GM10248 (cell line): ENCODE data around the gene AXDND1.
"Not testable (repeated sequence)": the region's sequence is repeated elsewhere in the genome, so short reads cannot be mapped to it uniquely, and the experiment has no call there.

Source experiments
- CTCF ChIA-PET: fragments of 300-600 bp; sonication (Branson Sonifier 250); formaldehyde crosslinking; extraction: SDS; loops from one replicate; lab custom pipeline; 2021; ENCODE audit warnings: antibody characterized with exemption; lab: Yijun Ruan, JAX
- POLR2A ChIA-PET: fragments of 350-650 bp; sonication (Branson Sonifier 250); formaldehyde crosslinking; extraction: SDS; loops from one replicate; lab custom pipeline; 2020; ENCODE audit warnings: antibody characterized with exemption; lab: Yijun Ruan, JAX
- DNase-seq: peaks from one replicate; pipeline ENCODE4 v3.0.0; 2012; ENCODE audit errors: extremely low spot score
- CTCF ChIP-seq: IDR thresholded peaks from 2 replicates; pipeline ENCODE4 v1.5.1; 2012; ENCODE audit warnings: mild to moderate bottlenecking, low read depth; ENCODE audit errors: extremely low read depth, missing control alignments, control extremely low read depth

AXDND1 gene

GRCh38 chr1:179490611-179491010, 124.8 kb downstream of the AXDND1 start:
- DNase-seq, result no peak
- TF ChIP-seq CTCF, result no peak
- CTCF ChIA-PET, result interaction anchor here (1.3 to 1.4 kb wide), 2 partner anchors 10 to 16 kb away, joined by 3 read pairs; no protein-coding TSS in a partner anchor
- POLR2A ChIA-PET, result no interaction called here

GRCh38 chr1:179493323-179493722, 127.6 kb downstream of the AXDND1 start:
- ChIA-PET CTCF (interaction anchor here (0.9 kb wide), 1 partner anchor 23 kb away, joined by 3 read pairs; no protein-coding TSS in a partner anchor), POLR2A (no interaction called here)
- TF ChIP-seq CTCF, result no peak
- DNase-seq, result no peak

- TF ChIP-seq CTCF, result no peak
- no peak for DNase-seq
- CTCF ChIA-PET, result interaction anchor here (1.1 to 1.7 kb wide), 4 partner anchors 9 to 309 kb away, joined by 3 to 5 read pairs (median 3); no protein-coding TSS in a partner anchor
- POLR2A ChIA-PET, result no interaction called here
These were observed 140.4 kb downstream of the AXDND1 start for GRCh38 chr1:179506199-179506598.

- POLR2A ChIA-PET, result no interaction called here
- no peak for DNase-seq
- TF ChIP-seq CTCF, result no peak
- CTCF ChIA-PET, result no interaction called here
These were observed 143.6 kb downstream of the AXDND1 start for GRCh38 chr1:179509384-179509783.

- no peak for TF ChIP-seq CTCF
- ChIA-PET CTCF (no interaction called here), POLR2A (no interaction called here)
- DNase-seq, result no peak
These were observed 144.3 kb downstream of the AXDND1 start for GRCh38 chr1:179510038-179510437.

- CTCF ChIA-PET, result interaction anchor here (0.7 to 1.3 kb wide), 2 partner anchors 23 to 24 kb away, joined by 3 read pairs; no protein-coding TSS in a partner anchor
- TF ChIP-seq CTCF, result no peak
- no peak for DNase-seq
- POLR2A ChIA-PET, result no interaction called here
These were observed 151.4 kb downstream of the AXDND1 start for GRCh38 chr1:179516976-179517705.

- CTCF ChIA-PET, result interaction anchor here (1.3 kb wide), 1 partner anchor 22 kb away, joined by 3 read pairs; no protein-coding TSS in a partner anchor
- DNase-seq, POLR2A ChIA-PET: not testable (repeated sequence)
These were observed 152.8 kb downstream of the AXDND1 start for GRCh38 chr1:179518544-179518943.
